B cell (primary cell): ENCODE data around the gene SCN1A. TPM values are rescaled to one million over a fixed set of nuclear protein-coding genes. Genes with fewer than 3 reads are reported as not detected.

ENCODE experiments used
- ATAC-seq: fragments of 200-7000 bp; cut with Tn5 transposase; one replicate; pipeline ENCODE4 v1.10.0; 2021; ENCODE audit warnings: low read depth, mild to moderate bottlenecking, moderate number of reproducible peaks, moderate library complexity
- CTCF ChIA-PET: fragments of 350-600 bp; sonication (Branson Sonifier 250); formaldehyde crosslinking; loops from one replicate; lab custom pipeline; 2021; ENCODE audit warnings: antibody characterized with exemption, inconsistent platforms; lab: Charles Lee
- POLR2A ChIA-PET: fragments of 350-600 bp; sonication (Branson Sonifier 250); formaldehyde crosslinking; loops from one replicate; lab custom pipeline; 2021; ENCODE audit warnings: antibody characterized with exemption; lab: Charles Lee
- DNase-seq: peaks from one replicate; pipeline ENCODE4 v3.0.0; 2013
- H2AFZ ChIP-seq: 2 replicates; pipeline ENCODE4 v1.6.1; 2012; ENCODE audit warnings: mild to moderate bottlenecking, low read depth, low read length; ENCODE audit not compliant: insufficient read depth, poor library complexity, severe bottlenecking
- H3K27ac ChIP-seq, 2 donors: 1 replicate in 1 of 2; 2 replicates in 1 of 2; pipeline ENCODE4 v1.5.1; 2012 to 2013; ENCODE audit warnings: low read length in 2 of 2, mild to moderate bottlenecking in 2 of 2, moderate library complexity in 1 of 2
- H3K27me3 ChIP-seq, 4 experiments: fragments of 200-600 bp in 1 of 4; sonication (generic) in 1 of 4; replicated peaks in 1 of 4; 1 replicate in 2 of 4; 2 replicates in 2 of 4; pipeline versions ENCODE4 v1.6.1 to v1.7.0; 2013 to 2016; ENCODE audit warnings: low read length in 3 of 4, mild to moderate bottlenecking in 2 of 4, mixed read lengths in 1 of 4, moderate library complexity in 1 of 4; ENCODE audit not compliant: insufficient read depth in 4 of 4, control insufficient read depth in 3 of 4; ENCODE audit errors: control extremely low read depth in 1 of 4
- H3K36me3 ChIP-seq, 2 experiments: replicated peaks in 1 of 2; 1 replicate in 1 of 2; 2 replicates in 1 of 2; pipeline versions ENCODE4 v1.6.1 to v1.7.1; 2013; ENCODE audit warnings: low read length in 1 of 2; ENCODE audit not compliant: insufficient read depth in 2 of 2, control insufficient read depth in 1 of 2; ENCODE audit errors: control extremely low read depth in 1 of 2, extremely low read depth in 1 of 2
- H3K4me1 ChIP-seq, 2 donors: fragments of 200-600 bp in 1 of 2; sonication (generic) in 1 of 2; 1 replicate in 1 of 2; 2 replicates in 1 of 2; pipeline versions ENCODE4 v1.5.1 to v1.6.1; 2013 to 2017; ENCODE audit warnings: low read length in 2 of 2; ENCODE audit not compliant: control insufficient read depth in 2 of 2, insufficient read depth in 2 of 2
- H3K4me2 ChIP-seq: replicated peaks from 2 replicates; pipeline ENCODE3; 2012; ENCODE audit warnings: mild to moderate bottlenecking, low read depth, low read length; ENCODE audit not compliant: poor library complexity, severe bottlenecking
- H3K4me3 ChIP-seq, 5 experiments: fragments of 200-600 bp in 1 of 5; sonication (generic) in 1 of 5; 1 replicate in 3 of 5; 2 replicates in 2 of 5; pipeline versions ENCODE4 v1.5.1 to v1.7.0; 2011 to 2016; ENCODE audit warnings: low read length in 4 of 5, mild to moderate bottlenecking in 4 of 5, low read depth in 2 of 5, control low read depth in 1 of 5, moderate library complexity in 1 of 5; ENCODE audit not compliant: insufficient read depth in 1 of 5; ENCODE audit errors: control extremely low read depth in 1 of 5, extremely low read depth in 1 of 5
- H3K79me2 ChIP-seq: fragments of 200-600 bp; sonication (generic); one replicate; pipeline ENCODE4 v1.6.0; 2016; ENCODE audit warnings: low read length; ENCODE audit not compliant: control insufficient read depth, insufficient read depth
- H3K9ac ChIP-seq: fragments of 200-600 bp; sonication (generic); 2 replicates; pipeline ENCODE4 v1.6.1; 2017; ENCODE audit warnings: mild to moderate bottlenecking, low read length, moderate library complexity
- H3K9me3 ChIP-seq, 3 donors: one replicate each; pipeline versions ENCODE4 v1.6.1 to v1.7.1; 2013; ENCODE audit warnings: low read length in 2 of 3; ENCODE audit not compliant: control insufficient read depth in 2 of 3, insufficient read depth in 1 of 3; ENCODE audit errors: control extremely low read depth in 1 of 3
- H4K20me1 ChIP-seq: 2 replicates; pipeline ENCODE4 v1.6.0; 2012; ENCODE audit warnings: mild to moderate bottlenecking, low read length; ENCODE audit not compliant: insufficient read depth, control insufficient read depth, poor library complexity, severe bottlenecking
- H3K27ac Mint-ChIP-seq: one replicate; pipeline ENCODE4 v1.8.0; 2021; ENCODE audit warnings: mixed read lengths
- H3K27me3 Mint-ChIP-seq: one replicate; pipeline ENCODE4 v1.8.0; 2021; ENCODE audit warnings: mixed read lengths
- H3K4me1 Mint-ChIP-seq: one replicate; pipeline ENCODE4 v1.8.0; 2021; ENCODE audit warnings: mixed read lengths
- H3K4me3 Mint-ChIP-seq: one replicate; pipeline ENCODE4 v1.8.0; 2021; ENCODE audit warnings: mixed read lengths
- H3K9me3 Mint-ChIP-seq: one replicate; pipeline ENCODE4 v1.8.0; 2022; ENCODE audit warnings: mixed read lengths; ENCODE audit not compliant: insufficient read depth
- CTCF ChIP-seq: fragments of 200-600 bp; IDR thresholded peaks from one replicate; pipeline ENCODE4 v1.8.0; 2022; ENCODE audit warnings: antibody characterized with exemption, mild to moderate bottlenecking
- EZH2 ChIP-seq: IDR thresholded peaks from 2 replicates; pipeline ENCODE4 v1.6.1; 2012; ENCODE audit warnings: borderline replicate concordance, low read depth, mild to moderate bottlenecking, moderate library complexity, low read length; ENCODE audit not compliant: insufficient read depth, poor library complexity, severe bottlenecking
- WGBS: methylation state at CpG from one replicate; pipeline ENCODE4 v1.1.5; 2013; ENCODE audit warnings: missing lambda C conversion rate; ENCODE audit not compliant: insufficient coverage; 5-methylcytosine and 5-hydroxymethylcytosine counted together
- intact Hi-C: fragments of 100-400 bp; cut with micrococcal nuclease; formaldehyde crosslinking; loops from one replicate; pipeline ENCODE4 v1.10.0; 2022
- polyA plus RNA-seq: library from polyadenylated mRNA; depleted of rRNA; stranded (reverse); fragments of >200 nt; gene quantifications from 2 replicates; pipeline ENCODE4 v1.2.3, GENCODE V29; 2012
- total RNA-seq, 2 donors: library from RNA; stranded (reverse); fragments of 120-200 nt in 1 of 2; gene quantifications; 1 replicate in 1 of 2; 2 replicates in 1 of 2; pipeline versions ENCODE4 v1.2.3 to v1.2.4, GENCODE V29; 2013 to 2022

The SCN1A gene
- total and polyA plus RNA-seq, 2 donors (not counting 1 experiment from before 2014, with no cell fraction given): not detected

GRCh38 chr2:166057370-166058164 lies 70.3 kb downstream of the SCN1A start:
- Histone ChIP-seq H4K20me1 (no peaks in the 10 kb centered on the region), H3K36me3 (no peaks in the 10 kb centered on the region), H3K4me1 (no peaks in the 10 kb centered on the region), H3K4me3 (no peak overlapping the region), H3K9me3 (no peaks in the 10 kb centered on the region), H3K79me2 (no peaks in the 10 kb centered on the region), H3K4me2 (no peak overlapping the region), H3K27ac (no peak overlapping the region), H3K9ac (no peak overlapping the region), H3K27me3 (no peaks in the 10 kb centered on the region), H2AFZ (no peak overlapping the region)
- TF ChIP-seq CTCF (no peak), EZH2 (no peak)
- no peaks in the 10 kb centered on the region for H3K4me1 Mint-ChIP-seq
- 67% methylated on average over 1 of the region's 4 CpGs for WGBS
- H3K9me3 Mint-ChIP-seq: no peaks in the 10 kb centered on the region
- ChIA-PET CTCF (no interaction called here), POLR2A (no interaction called here)
- no peak for DNase-seq
- H3K4me3 Mint-ChIP-seq: no peak overlapping the region
- ATAC-seq: no peak
- H3K27me3 Mint-ChIP-seq: no peaks in the 10 kb centered on the region
- intact Hi-C loops: no loop called here
- H3K27ac Mint-ChIP-seq: no peak overlapping the region

GRCh38 chr2:166044853-166045483 lies 82.9 kb downstream of the SCN1A start:
- no peak for DNase-seq
- Mint-ChIP-seq H3K4me3 (no peak overlapping the region), H3K27me3 (no peaks in the 10 kb centered on the region), H3K9me3 (no peaks in the 10 kb centered on the region), H3K27ac (no peak overlapping the region), H3K4me1 (no peaks in the 10 kb centered on the region)
- Histone ChIP-seq H3K4me1 (no peaks in the 10 kb centered on the region), H3K9me3 (no peaks in the 10 kb centered on the region), H4K20me1 (no peaks in the 10 kb centered on the region), H3K27me3 (no peaks in the 10 kb centered on the region), H3K79me2 (no peaks in the 10 kb centered on the region), H3K4me3 (no peak overlapping the region), H3K36me3 (no peaks in the 10 kb centered on the region), H3K9ac (no peak overlapping the region), H2AFZ (no peak overlapping the region), H3K27ac (no peak overlapping the region), H3K4me2 (no peak overlapping the region)
- no peak for ATAC-seq
- 100% methylated on average over 3 of the region's 5 CpGs for WGBS
- intact Hi-C loops: no loop called here
- TF ChIP-seq EZH2 (no peak), CTCF (no peak)
- ChIA-PET CTCF (no interaction called here), POLR2A (no interaction called here)
